AG10803 (cell line): ENCODE measurements around the gene SLC9C1.

Experiments
- DNase-seq: peaks from one replicate; pipeline ENCODE4 v3.0.0; 2010; ENCODE audit warnings: low read depth
- H3K4me3 ChIP-seq: 2 replicates; pipeline ENCODE4 v1.5.1; 2011; ENCODE audit warnings: mild to moderate bottlenecking, low read length, control low read depth
- TF ChIP-seq, protein P1 (sequence below): conservative IDR thresholded peaks from 2 replicates; pipeline ENCODE4 v1.5.1; 2011; ENCODE audit warnings: mild to moderate bottlenecking, low read length, control low read depth, inconsistent platforms

The SLC9C1 gene

DNA sequence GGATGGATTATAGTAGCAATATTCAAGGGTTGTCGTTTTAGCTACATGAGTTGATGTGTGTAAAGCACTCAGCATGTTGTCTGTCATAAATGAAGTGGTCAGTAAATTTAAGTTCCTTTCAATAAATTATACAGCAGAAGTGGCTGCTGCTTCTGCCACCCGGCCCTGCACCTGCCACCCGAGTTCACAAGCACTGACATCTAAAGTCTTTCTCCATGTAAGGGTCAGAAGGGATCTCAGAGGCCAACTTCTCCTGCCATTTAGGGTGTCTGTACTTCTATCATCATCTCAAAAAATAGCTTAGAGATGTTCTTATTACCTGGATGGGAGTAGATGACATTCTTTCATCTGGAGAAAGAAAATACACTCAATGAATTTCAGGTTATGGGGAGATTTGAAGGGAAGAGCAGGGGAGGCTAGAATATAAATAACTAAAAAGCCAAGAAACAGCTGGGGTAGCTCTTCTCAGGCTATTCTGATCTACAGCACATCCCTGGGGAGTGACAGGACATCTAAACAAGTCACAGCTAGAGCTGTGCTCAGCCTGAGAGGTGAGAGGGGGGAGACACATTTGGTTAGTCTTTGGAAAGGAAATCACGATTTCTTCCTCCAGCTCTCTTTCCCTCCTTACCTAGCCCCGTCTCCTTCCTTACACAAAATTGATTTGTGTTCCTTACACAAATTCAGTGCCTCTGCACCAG lies 169.0 kb downstream of the SLC9C1 start:
- no peak for DNase-seq
- TF ChIP-seq, protein P1, sequence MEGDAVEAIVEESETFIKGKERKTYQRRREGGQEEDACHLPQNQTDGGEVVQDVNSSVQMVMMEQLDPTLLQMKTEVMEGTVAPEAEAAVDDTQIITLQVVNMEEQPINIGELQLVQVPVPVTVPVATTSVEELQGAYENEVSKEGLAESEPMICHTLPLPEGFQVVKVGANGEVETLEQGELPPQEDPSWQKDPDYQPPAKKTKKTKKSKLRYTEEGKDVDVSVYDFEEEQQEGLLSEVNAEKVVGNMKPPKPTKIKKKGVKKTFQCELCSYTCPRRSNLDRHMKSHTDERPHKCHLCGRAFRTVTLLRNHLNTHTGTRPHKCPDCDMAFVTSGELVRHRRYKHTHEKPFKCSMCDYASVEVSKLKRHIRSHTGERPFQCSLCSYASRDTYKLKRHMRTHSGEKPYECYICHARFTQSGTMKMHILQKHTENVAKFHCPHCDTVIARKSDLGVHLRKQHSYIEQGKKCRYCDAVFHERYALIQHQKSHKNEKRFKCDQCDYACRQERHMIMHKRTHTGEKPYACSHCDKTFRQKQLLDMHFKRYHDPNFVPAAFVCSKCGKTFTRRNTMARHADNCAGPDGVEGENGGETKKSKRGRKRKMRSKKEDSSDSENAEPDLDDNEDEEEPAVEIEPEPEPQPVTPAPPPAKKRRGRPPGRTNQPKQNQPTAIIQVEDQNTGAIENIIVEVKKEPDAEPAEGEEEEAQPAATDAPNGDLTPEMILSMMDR: no peak
- no peak overlapping the region for H3K4me3 ChIP-seq

DNA sequence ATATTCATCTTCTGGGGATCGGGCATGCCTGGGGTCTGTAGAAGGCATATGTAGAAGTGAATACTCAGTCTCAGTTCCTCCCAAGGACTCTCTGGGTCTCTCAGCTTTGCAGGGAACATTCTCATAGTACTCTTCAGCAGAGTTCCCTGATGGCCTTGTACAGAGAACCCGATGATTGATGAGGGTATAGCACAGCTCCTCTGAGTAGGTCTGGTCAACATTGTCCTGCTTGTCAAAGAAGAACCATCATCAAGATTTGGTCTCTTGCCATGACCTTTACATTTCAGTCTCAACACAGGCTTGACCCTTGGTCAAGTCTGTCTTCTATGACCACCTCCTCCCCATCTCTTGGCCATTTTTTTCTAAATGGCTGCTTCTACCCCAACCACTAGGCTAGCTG lies 170.5 kb downstream of the SLC9C1 start:
- TF ChIP-seq, protein P1: no peak
- no peak for DNase-seq
- H3K4me3 ChIP-seq: no peak overlapping the region

DNA sequence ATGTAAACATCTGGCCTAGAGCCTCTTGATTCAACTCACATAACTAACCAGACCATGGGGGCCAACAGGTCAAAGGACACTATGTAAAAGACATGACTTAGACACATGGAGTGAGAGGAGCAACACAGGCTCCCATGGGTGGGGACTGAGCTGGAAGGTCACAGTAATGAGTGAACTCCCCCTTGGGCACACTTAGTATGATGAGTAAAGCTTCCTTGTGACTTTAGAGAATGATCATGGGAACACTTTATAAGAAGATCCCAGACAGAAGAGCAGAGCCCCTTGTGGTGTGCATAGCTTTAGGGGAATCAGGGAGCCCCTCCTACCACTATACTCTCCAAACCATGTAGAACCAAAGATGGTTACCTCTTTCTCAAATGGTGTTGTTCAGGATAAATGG lies 171.1 kb downstream of the SLC9C1 start:
- H3K4me3 ChIP-seq: no peak overlapping the region
- no peak for DNase-seq
- TF ChIP-seq, protein P1: no peak

DNA sequence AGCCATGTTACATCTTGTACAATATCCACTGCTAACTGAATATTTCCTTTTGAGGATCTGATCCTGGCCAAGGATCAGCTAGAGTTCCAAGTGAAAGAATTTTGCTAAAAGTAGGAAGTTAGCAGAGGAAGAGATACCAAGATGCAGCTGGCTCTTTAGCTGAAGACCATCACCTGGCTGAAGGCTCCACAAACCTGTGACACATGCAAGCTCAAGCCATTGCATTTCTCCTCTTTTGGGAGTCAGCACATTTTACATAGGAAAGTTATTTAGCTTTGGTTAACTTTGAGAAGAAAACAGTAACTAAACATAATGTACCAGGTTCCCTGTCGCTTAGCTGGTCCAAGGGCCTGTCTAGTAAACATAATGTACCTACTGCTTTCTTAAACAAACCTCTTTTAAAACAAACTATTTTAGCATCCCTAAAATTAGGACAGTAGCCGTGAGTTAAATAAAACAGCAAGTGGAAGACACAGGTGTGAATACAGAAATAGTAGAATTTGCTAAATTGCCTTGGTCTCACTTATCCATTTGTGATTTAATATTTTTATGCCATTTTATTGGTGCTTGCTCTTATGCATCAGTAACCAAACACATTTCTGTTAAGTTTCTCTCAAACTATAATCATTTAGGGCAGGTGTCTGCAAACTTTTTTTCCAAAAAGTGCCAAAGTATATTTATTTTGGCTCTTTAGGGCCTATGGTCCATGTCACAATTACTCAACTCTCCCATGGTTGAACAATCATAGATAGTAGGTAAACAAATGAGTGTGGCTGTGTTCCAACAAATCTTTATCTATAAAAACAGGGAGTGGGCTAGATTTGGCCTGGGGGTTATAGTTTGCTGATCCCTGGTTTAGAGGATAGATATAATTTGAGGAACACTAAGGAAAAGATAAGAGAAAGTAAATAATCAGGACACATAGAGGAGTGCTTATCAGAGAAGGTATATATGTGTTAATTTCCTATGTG lies 172.2 kb downstream of the SLC9C1 start:
- TF ChIP-seq, protein P1: no peak
- H3K4me3 ChIP-seq: no peak overlapping the region

DNA sequence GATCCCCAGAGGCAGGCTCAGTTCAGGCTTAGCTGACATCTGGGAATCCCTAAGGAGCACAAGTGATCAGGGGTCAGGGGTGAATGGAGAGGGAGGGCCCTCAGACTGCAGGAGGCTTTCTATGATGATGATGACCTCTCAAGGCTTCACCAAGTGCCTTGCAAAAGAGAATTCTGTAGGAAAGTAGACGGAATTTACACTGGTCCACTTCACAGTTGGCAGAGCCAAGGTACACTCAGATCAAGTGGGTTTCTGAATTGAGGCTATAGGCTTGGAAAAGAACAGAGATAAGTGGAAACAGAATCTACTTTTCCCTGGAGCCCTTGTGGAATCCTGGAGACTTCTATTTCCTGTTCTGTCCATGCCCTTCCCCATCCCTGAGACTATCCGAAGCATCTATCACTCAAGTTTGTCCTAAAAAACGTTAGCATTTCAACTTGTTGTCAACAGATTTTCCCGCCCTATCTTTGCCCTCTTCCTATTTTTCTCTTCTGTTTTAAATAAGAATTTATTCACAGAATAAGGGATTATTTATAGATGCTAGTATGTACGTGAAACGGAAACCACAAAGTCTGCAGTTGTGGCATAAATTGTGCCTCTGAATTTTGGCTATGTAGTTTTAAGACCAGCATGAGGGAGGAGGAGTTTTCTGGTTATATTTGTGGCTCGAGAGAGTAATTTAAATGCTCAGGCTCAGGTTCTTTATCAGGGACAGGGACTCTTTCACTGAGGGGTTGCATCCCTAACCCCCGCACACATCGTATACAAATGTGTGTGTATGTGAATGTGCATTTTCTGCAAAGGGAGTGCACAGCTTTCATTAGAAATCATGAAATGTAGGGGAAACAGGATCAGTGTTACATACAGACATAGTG lies 173.8 kb downstream of the SLC9C1 start:
- no peak overlapping the region for H3K4me3 ChIP-seq
- DNase-seq: no peak
- TF ChIP-seq, protein P1: no peak

More for the DNA sequence above, 172.2 kb downstream of the SLC9C1 start:
- no peak for DNase-seq

DNA sequence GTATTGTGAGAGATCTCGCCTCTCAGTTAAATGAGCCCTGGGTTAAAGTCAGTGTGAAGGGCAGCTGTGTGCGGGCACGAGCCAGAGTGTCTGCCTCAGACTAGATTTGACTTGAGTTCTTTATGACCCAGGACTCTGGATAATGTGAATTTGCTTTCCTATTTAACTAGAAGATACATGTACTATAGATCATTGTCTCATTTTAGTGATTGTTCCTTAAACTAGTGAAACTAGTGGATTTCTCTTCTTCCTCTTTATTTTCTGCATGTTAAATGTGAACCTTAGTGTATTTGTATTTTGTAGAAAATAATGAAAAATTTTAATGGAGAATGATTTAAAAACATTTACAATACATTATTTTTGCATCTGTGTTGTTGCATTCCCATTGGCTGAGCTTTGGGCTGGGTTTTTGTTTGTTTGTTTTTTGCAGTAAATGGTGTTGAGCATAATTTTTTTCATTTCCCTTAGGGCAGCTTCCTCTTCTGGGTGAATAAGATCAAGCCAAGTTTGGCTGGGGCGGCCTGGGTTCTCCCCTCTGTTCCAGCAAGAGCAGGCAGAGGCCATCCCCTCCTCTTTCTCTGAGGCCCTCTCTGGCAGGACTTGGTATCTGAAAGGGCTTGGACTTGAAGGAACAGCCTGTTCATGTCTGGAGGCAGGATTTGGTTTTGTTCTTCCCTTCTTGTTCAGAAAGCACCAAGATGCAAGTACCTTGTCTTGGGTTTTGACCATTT lies 176.0 kb downstream of the SLC9C1 start:
- DNase-seq: no peak
- H3K4me3 ChIP-seq: no peak overlapping the region
- TF ChIP-seq, protein P1: no peak
